IMR-90 (cell line): ENCODE measurements around the gene SLC6A9. TPM values are rescaled to one million over a fixed set of nuclear protein-coding genes. Genes with fewer than 3 reads are reported as not detected.

Source experiments
- ATAC-seq: fragments of 200-7000 bp; cut with Tn5 transposase; 2 replicates; pipeline ENCODE4 v1.9.1; 2020; ENCODE audit warnings: low read depth, mild to moderate bottlenecking, moderate library complexity
- BruUV-seq: library from RNA; stranded (reverse); fragments of 400-500 nt; replicated peaks from 2 replicates; lab custom pipeline; 2021; lab: Mats Ljungman, UMichigan
- CTCF ChIA-PET: fragments of 300-600 bp; formaldehyde crosslinking; extraction: SDS; loops from one replicate; lab custom pipeline; 2021; ENCODE audit warnings: antibody characterized with exemption; lab: Yijun Ruan, JAX
- POLR2A ChIA-PET: fragments of 300-600 bp; sonication (Branson Sonifier 250); formaldehyde crosslinking; loops from one replicate; lab custom pipeline; 2022; ENCODE audit warnings: antibody characterized with exemption; ENCODE audit not compliant: unreplicated experiment; lab: Charles Lee
- DNase-seq: peaks from one replicate; pipeline ENCODE4 v3.0.0; 2013
- H2AFZ ChIP-seq: replicated peaks from 2 replicates; pipeline ENCODE3; 2013; ENCODE audit warnings: low read length, mild to moderate bottlenecking; ENCODE audit not compliant: poor library complexity
- H2AK5ac ChIP-seq: 2 replicates; pipeline ENCODE4 v1.6.1; 2013; ENCODE audit warnings: low read depth, low read length, inconsistent platforms
- H2AK9ac ChIP-seq: replicated peaks from 2 replicates; pipeline ENCODE3; 2013; ENCODE audit warnings: mild to moderate bottlenecking, low read depth, low read length, moderate library complexity; ENCODE audit not compliant: poor library complexity
- H2BK120ac ChIP-seq: 2 replicates; pipeline ENCODE4 v1.6.1; 2013; ENCODE audit warnings: low read depth, low read length, inconsistent platforms
- H2BK15ac ChIP-seq: 3 replicates; pipeline ENCODE4 v1.6.1; 2013; ENCODE audit warnings: low read depth, low read length, inconsistent platforms
- H2BK20ac ChIP-seq: 2 replicates; pipeline ENCODE4 v1.6.1; 2013; ENCODE audit warnings: low read depth, mild to moderate bottlenecking, inconsistent platforms, low read length, moderate library complexity
- H2BK5ac ChIP-seq: 2 replicates; pipeline ENCODE4 v1.6.1; 2013; ENCODE audit warnings: mild to moderate bottlenecking, low read depth, low read length, inconsistent platforms; ENCODE audit not compliant: poor library complexity, severe bottlenecking
- H3K14ac ChIP-seq: replicated peaks from 2 replicates; pipeline ENCODE4 v1.6.1; 2013; ENCODE audit warnings: low read depth, low read length, inconsistent platforms
- H3K18ac ChIP-seq: 2 replicates; pipeline ENCODE4 v1.6.1; 2013; ENCODE audit warnings: low read depth, low read length, control low read depth
- H3K23ac ChIP-seq: 2 replicates; pipeline ENCODE4 v1.6.1; 2013; ENCODE audit warnings: low read depth, low read length, inconsistent platforms
- H3K27ac ChIP-seq: 2 replicates; pipeline ENCODE4 v1.5.1; 2013; ENCODE audit warnings: mild to moderate bottlenecking, control low read depth, low read length; ENCODE audit not compliant: insufficient read depth
- H3K27me3 ChIP-seq: 2 replicates; pipeline ENCODE4 v1.6.1; 2013; ENCODE audit warnings: low read length; ENCODE audit not compliant: control insufficient read depth, insufficient read depth
- H3K36me3 ChIP-seq: 2 replicates; pipeline ENCODE4 v1.6.1; 2013; ENCODE audit warnings: low read length, mixed read lengths; ENCODE audit not compliant: control insufficient read depth, insufficient read depth
- H3K4ac ChIP-seq: 2 replicates; pipeline ENCODE4 v1.6.1; 2013; ENCODE audit warnings: low read depth, low read length, inconsistent platforms
- H3K4me1 ChIP-seq: 2 replicates; pipeline ENCODE4 v1.6.1; 2013; ENCODE audit warnings: low read length, mixed read lengths; ENCODE audit not compliant: control insufficient read depth, insufficient read depth
- H3K4me2 ChIP-seq: 2 replicates; pipeline ENCODE4 v1.6.1; 2013; ENCODE audit warnings: low read depth, mild to moderate bottlenecking, control low read depth, low read length, moderate library complexity
- H3K4me3 ChIP-seq: 2 replicates; pipeline ENCODE4 v1.5.1; 2013; ENCODE audit warnings: low read depth, mild to moderate bottlenecking, control low read depth, low read length, moderate library complexity; ENCODE audit not compliant: insufficient read depth
- H3K56ac ChIP-seq: 2 replicates; pipeline ENCODE4 v1.6.1; 2013; ENCODE audit warnings: low read length, inconsistent platforms; ENCODE audit not compliant: insufficient read depth; ENCODE audit errors: extremely low read depth
- H3K79me1 ChIP-seq, 2 experiments: 2 replicates each; pipeline ENCODE4 v1.6.1; 2013; ENCODE audit warnings: low read length in 2 of 2, inconsistent platforms in 1 of 2, low read depth in 1 of 2
- H3K9ac ChIP-seq: 2 replicates; pipeline ENCODE4 v1.6.1; 2013; ENCODE audit warnings: low read depth, low read length, control low read depth
- H3K9me1 ChIP-seq: 2 replicates; pipeline ENCODE4 v1.6.1; 2013; ENCODE audit warnings: low read length, inconsistent platforms; ENCODE audit not compliant: insufficient read depth
- H3K9me3 ChIP-seq: 2 replicates; pipeline ENCODE4 v1.6.1; 2013; ENCODE audit warnings: low read length; ENCODE audit not compliant: control insufficient read depth, insufficient read depth
- H4K20me1 ChIP-seq: 2 replicates; pipeline ENCODE4 v1.6.1; 2013; ENCODE audit warnings: low read length, inconsistent platforms; ENCODE audit not compliant: insufficient read depth
- H4K5ac ChIP-seq: 2 replicates; pipeline ENCODE4 v1.6.1; 2013; ENCODE audit warnings: mild to moderate bottlenecking, low read depth, low read length, control low read depth
- H4K8ac ChIP-seq, 2 experiments: 2 replicates each; pipeline ENCODE4 v1.6.1; 2013; ENCODE audit warnings: low read depth in 2 of 2, low read length in 2 of 2, control low read depth in 1 of 2, inconsistent platforms in 1 of 2
- H4K91ac ChIP-seq: 2 replicates; pipeline ENCODE4 v1.6.1; 2013; ENCODE audit warnings: low read depth, low read length, inconsistent platforms; ENCODE audit not compliant: insufficient read depth
- CEBPB ChIP-seq: IDR thresholded peaks from 2 replicates; pipeline ENCODE4 v1.6.1; 2012; ENCODE audit warnings: low read depth, low read length, improper control_type of control experiment
- RFX5 ChIP-seq: IDR thresholded peaks from 2 replicates; pipeline ENCODE4 v1.8.0; 2012; ENCODE audit warnings: low read depth, mild to moderate bottlenecking, low read length, moderate library complexity
- WGBS, 2 experiments: methylation state at CpG; one replicate each; pipeline versions ENCODE4 v1.1.5 to v1.1.7; 2013; ENCODE audit warnings: missing lambda C conversion rate in 2 of 2; ENCODE audit not compliant: insufficient read length in 1 of 2; ENCODE audit errors: extremely low coverage in 2 of 2; 5-methylcytosine and 5-hydroxymethylcytosine counted together
- dilution Hi-C: fragments of 300-500 bp; cut with HindIII; formaldehyde crosslinking; loops from one replicate; pipeline ENCODE4 v1.14.3; 2018; ENCODE audit warnings: low sequenced_read_pairs; ENCODE audit not compliant: unreplicated experiment
- in situ Hi-C: fragments of 300-500 bp; cut with MboI; formaldehyde crosslinking; loops from 3 replicates; pipeline ENCODE4 v1.14.3; 2019; ENCODE audit warnings: low sequenced_read_pairs, inconsistent platforms, mixed read lengths
- intact Hi-C: fragments of 100-400 bp; cut with micrococcal nuclease; formaldehyde crosslinking; loops from 2 replicates; pipeline ENCODE4 v1.10.0; 2022
- polyA plus RNA-seq, 3 experiments: library from polyadenylated mRNA; depleted of rRNA; stranded (reverse); fragments of >200 nt; gene quantifications; 2 replicates each; pipeline ENCODE4 v1.2.3, GENCODE V29; 2012; ENCODE audit warnings: low replicate concordance in 1 of 3
- total RNA-seq: library from RNA; depleted of rRNA; stranded (reverse); fragments of >200 nt; gene quantifications from 2 replicates; pipeline ENCODE4 v1.2.3, GENCODE V29; 2012

SLC6A9 gene
- total and polyA plus RNA-seq, 2 of the 4 experiments (the other 2 are of a cell fraction), result 2.0 to 6.6 TPM

DNA sequence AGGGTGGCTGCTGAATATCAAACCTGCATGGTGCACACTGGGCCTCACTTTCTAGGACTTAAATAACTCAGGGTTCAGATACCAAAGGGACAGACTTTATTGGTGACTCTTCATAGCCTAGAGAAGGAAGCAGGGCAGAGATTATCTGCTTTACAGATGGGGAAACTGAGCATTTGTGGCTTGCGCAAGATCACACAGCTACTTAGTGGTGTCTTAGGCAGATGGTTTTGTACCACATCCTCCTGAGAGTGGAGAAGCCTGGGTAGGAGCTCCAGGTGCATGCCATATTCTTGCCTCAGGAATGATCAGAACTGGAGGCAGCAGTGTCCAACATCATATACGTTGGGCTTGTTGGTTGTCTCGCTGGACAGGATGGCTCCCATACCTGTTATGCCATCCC is 68.3 kb downstream of the SLC6A9 start:
- no TSS peak for BruUV-seq
- Histone ChIP-seq H2BK120ac (no peak overlapping the region), H4K5ac (no peak overlapping the region), H3K9me3 (no peaks in the 10 kb centered on the region), H3K4ac (no peak overlapping the region), H2BK5ac (no peak overlapping the region), H2AK9ac (no peak overlapping the region), H3K9ac (no peak overlapping the region), H3K56ac (no peak overlapping the region), H3K9me1 (peaks cover 13% of the 10 kb centered on the region), H4K91ac (no peak overlapping the region), H3K4me2 (no peak overlapping the region), H3K79me1 (0 out of 4 replicates have a peak, but pooled peaks cover 0 to 3% of the 10 kb centered on the region in 2 experiments), H3K4me1 (no peaks in the 10 kb centered on the region), H3K27ac (no peak overlapping the region), H3K18ac (no peak overlapping the region), H4K20me1 (peaks cover 7% of the 10 kb centered on the region; the same call in 1 of the 2 replicates), H3K4me3 (no peak overlapping the region), H2BK20ac (no peak overlapping the region), H3K14ac (no peak overlapping the region), H3K36me3 (peaks cover 44% of the 10 kb centered on the region), H2AFZ (no peak overlapping the region), H2BK15ac (no peak overlapping the region), H2AK5ac (no peak overlapping the region), H3K23ac (no peak overlapping the region), H3K27me3 (no peaks in the 10 kb centered on the region), H4K8ac (no peak overlapping the region)
- dilution Hi-C loops, result no loop called here
- DNase-seq (no peak), ATAC-seq (no peak)
- ChIA-PET CTCF (no interaction called here), POLR2A (no interaction called here)
- peak; percentile 39 for TF ChIP-seq CEBPB
- no peak for TF ChIP-seq RFX5
- WGBS, 2 experiments, result 100% methylated on average over 1 of the region's 3 CpGs; no CpG with 5 or more reads in 1 of the 2 experiments
- in situ Hi-C loops, result loop anchor here (25.0 kb wide), 1 partner anchor 426 kb away; the partner anchor contains the start of gene PTPRF
- intact Hi-C loops, result no loop called here
